Measurements from ENCODE around the gene KCNK7. TPM values are rescaled to one million over a fixed set of nuclear protein-coding genes. Genes with fewer than 3 reads are reported as not detected.
"Not testable (repeated sequence)": the region's sequence is repeated elsewhere in the genome, so short reads cannot be mapped to it uniquely, and the experiment has no call there.

KCNK7 gene, protein sequence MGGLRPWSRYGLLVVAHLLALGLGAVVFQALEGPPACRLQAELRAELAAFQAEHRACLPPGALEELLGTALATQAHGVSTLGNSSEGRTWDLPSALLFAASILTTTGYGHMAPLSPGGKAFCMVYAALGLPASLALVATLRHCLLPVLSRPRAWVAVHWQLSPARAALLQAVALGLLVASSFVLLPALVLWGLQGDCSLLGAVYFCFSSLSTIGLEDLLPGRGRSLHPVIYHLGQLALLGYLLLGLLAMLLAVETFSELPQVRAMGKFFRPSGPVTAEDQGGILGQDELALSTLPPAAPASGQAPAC
- under 1 TPM; 0.18 to 0.85 (median 0.55) TPM for polyA plus RNA-seq (ENCODE audit: insufficient read depth in 1 of 5, insufficient read length in 5 of 5, low replicate concordance in 1 of 5)
- long read RNA-seq, donor 1 = 0 reads
- long read RNA-seq, donor 2 = 0 reads
- long read RNA-seq, donor 3 = 0 reads
- long read RNA-seq, donor 4 = 0 reads
- long read RNA-seq, donor 5 = 0 reads
- long read RNA-seq, donor 6 = 0 reads
- long read RNA-seq, donor 7 = 0 reads
- long read RNA-seq, donor 8 = 0 reads

DNA sequence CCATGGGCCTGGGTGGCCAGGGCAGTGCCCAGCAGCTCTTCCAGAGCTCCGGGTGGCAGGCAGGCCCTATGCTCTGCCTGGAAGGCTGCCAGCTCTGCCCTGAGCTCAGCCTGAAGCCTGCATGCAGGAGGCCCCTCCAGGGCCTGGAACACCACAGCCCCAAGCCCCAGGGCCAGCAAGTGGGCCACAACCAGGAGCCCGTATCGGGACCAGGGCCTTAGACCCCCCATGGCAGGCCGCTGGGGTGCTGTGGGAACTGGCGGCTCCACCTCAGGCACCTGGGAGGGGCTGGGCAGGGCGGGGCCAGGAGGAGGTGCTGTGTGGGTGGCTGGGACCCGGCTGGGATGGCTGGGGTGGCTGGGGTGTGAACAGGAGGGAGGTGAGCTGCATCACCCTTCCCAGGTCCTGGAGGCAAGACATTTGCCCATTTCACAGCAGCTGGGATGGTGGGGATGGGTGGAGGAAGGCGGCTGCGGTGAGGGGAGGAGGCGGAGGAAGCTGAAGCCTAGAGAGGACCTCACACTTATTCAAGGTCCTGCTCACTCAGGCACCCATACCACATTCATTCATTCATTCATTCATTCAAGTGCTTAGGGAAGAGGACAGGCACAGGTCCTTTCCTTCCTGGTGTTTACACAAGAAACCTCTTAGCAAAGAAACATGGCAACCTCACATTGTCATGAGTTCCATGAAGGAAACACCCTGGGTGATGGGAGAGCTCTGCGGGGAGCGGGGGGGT is at the start of gene KCNK7:
Gene KCNK7 (minus strand): TSS at position 258 of the 739 bp plus-strand sequence. CDS start 28 bp downstream, at position 230.
- no peak for DNase-seq

DNA sequence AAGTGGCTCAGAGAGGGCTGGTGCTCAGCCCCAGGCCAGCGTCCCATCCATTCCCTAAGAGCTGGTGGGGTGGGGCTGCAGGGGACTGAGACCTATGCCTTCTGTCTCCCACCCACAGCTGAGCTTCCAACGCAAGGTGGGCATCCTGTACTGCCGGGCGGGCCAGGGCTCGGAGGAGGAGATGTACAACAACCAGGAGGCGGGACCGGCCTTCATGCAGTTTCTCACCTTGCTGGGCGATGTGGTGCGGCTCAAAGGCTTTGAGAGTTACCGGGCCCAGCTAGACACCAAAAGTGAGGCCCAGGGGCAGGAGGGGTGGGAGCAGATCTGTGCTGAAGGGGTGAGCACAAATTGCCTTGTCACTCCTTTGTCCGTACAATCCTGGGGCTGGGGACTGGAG is 49.2 kb upstream of the KCNK7 start:
- no peak for DNase-seq

DNA sequence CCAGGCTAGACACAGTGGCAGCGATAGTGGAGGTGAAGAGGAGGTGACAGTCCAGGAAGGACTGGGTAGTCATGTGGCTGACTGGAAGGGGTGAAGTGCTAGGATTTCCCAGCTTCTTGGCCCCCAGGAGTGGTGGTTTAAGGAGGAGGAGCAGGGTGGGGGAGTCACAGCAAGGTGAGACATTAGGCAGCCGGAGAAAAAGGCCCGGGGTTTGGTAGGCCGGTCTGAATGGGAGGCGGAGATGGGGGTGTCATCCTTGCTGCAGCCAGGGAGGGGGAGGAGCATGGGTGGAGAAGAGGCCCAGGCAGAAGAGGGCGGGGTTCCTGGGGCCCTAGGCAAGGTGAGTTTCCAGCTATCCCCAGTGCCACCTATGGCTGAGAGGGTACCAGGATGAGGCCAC is 48.4 kb upstream of the KCNK7 start:
- DNase-seq = no peak

DNA sequence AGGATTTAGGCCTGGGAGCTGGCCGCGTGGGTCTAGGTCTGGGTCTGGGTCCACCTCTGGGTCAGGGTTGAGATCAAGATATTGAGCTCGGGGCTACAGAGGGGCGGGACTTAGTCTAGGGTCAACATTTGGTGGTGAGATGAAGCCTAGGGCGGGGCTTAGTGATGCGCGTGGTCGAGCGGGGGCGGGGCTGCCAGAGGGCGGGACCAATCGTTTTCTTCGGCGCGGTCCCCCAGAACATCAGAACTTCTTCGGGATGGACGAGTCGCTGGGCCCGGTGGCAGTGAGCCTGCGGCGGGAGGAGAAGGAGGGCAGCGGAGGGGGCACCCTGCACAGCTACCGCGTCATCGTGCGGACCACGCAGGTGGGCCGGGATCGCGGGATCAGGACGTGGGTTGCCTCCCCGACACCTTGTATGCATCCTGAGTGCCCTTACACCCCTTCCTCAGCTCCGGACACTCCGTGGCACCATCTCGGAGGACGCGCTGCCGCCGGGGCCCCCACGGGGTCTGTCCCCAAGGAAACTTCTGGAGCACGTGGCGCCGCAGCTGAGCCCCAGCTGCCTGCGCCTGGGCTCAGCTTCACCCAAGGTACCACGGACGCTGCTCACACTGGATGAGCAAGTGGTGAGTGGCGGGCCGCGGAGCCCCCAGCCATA is 46.5 kb upstream of the KCNK7 start:
- DNase-seq = no peak

DNA sequence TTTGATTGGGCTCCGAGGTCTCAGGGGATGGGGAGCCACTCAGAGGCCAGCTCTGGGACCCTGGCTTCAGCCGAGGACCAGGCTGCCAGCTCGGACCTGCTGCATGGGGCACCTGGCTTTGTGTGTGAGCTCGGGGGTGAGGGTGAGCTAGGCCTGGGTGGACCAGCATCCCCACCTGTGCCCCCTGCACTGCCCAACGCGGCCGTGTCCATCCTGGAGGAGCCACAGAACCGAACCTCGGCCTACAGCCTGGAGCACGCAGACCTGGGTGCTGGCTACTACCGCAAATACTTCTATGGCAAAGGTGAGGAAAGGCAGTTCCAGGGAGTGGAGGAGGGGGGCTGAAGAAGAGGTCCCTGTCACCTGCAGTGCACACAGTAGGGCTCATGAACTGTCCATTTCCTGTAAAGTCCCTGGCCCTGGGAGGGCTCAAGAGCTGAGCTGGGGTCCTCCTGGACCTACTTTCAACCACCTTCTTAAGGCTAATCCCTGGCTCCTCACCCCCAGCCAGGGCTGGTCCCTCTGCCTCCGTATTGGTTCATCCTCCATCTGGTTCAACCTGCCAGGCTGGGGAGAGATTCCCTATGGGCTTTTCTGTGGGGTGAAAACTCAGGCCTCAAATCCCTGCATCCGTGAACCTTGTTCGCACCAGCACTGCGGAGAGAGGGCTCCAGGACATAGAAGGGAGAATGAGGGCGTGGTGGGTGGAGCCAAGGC is 45.9 kb upstream of the KCNK7 start:
- DNase-seq = no peak

DNA sequence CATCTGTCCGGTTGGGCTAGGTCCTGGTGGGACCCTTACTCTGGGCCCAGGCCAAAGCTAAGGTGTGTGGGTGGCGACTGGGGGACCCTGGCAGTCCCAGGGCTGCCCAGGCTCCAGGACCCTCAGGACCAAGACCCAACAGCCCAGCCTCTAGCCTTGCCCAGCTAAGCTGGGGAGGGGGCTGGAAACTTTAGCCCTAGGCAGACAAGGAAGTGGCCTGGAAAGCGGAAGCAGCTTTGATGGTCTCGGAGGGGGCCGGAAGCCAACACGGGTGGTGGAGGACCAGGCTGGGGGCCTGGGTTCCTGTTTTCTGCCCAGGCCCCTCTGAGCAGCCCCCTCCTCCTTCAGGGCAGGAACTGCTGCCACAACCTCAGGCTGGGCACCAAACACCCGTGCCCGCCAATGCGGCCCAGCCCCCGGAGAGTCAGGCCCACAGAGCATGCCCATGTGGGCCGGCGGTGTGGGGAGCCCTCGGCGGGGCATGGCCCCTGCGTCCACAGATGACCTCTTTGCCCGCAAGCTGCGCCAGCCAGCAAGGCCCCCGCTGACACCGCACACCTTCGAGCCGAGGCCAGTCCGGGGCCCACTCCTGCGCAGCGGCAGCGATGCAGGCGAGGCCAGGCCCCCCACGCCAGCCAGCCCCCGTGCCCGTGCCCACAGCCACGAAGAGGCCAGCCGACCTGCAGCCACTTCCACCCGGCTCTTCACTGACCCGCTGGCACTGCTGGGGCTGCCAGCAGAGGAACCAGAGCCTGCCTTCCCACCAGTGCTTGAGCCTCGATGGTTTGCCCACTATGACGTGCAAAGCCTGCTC is 45.1 kb upstream of the KCNK7 start:
- no peak for DNase-seq

DNA sequence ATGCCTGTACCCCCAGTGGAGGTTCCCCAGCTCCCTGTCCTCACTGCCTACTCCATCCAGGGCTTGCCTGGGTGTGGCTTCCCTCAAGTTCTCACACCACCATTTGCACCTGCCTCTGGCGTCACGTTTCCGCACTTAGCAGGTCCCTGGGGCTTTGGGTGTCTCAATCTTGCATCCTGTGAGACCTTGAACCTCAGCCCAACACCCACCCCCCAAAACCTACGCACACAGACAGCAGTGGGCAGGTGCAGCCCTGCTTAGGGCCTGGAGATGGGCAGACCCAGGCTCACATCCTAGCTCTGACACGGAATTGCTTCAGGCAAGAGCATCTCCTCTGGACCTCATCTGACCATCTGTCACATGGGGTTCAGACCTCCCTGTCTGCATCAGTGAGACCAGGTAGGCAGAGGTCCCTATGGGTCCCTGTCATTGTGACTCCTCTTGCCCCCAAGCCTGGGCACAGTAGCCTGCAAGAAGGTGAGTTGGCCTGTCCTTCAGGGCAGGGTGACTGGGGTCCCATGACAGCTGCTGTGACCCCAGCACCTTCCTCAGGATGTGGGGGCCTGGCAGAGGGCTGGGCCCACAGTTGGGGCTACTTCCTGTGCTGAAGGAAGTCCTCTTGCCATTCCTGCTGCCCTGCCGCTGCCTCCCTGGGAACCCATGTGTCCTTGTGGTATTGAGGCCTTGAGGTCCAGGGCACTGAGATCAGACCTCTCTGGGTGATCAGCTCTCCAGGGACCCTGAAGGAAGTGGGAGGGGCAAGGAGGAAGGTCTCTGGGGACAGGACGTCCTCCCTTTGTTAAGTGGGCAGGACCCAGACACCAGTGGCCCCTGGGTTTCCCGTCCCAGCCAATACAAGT is 44.3 kb upstream of the KCNK7 start:
- DNase-seq = no peak

DNA sequence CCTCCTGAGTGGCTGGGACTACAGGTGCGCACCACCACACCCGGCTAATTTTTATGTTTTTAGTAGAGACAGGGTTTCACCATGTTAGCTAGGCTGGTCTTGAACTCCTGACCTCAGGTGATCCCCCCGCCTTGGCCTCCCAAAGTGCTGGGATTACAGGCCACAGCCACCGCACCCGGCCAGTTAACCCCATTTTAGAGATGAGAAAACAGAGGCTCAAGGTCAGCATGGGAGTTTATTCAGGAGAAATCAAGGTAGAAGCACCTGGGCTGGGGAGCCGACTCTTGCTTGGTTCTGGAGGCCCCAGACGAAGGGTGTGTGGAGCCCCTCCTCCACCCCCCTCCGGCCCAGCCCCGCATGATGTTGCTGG is 43.6 kb upstream of the KCNK7 start:
- not testable (repeated sequence) for DNase-seq

DNA sequence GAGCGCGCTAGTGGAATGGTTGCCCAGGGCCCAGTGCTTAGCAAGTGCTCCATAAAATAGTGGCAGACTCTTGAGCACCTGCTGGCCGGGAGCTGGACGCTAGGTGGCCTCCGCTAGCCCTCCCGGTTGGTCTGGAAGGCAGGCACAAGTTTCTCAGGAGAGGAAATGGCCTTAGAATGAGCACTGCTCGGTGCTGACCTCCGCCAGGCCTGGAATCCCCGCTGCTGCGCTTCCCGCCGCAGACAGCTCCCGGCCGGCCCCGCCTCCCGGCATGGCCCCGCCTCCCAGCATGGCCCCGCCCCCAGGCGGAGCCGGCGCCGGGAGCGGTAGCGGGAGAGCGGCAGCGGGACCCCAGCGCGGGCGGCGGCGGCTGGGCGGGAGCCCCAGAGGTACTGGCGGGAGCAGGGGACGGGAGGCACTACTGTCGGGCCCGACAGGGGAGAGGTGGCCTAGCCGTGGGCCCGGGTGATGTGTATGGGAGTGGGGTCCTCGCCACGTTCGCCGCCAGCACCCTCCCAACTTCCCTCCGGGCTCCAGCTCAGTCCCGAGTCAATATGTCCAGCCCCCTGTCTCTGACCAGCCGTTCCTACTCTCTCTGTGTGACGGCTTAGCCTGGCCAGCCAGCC is 42.3 kb upstream of the KCNK7 start, which contains the start of gene SIPA1:
Gene SIPA1 (plus strand): TSS at position 308 of the 626 bp plus-strand sequence. CDS start 2,821 bp downstream, outside the sequence.
- DNase-seq = peak; percentile 69 to 73

DNA sequence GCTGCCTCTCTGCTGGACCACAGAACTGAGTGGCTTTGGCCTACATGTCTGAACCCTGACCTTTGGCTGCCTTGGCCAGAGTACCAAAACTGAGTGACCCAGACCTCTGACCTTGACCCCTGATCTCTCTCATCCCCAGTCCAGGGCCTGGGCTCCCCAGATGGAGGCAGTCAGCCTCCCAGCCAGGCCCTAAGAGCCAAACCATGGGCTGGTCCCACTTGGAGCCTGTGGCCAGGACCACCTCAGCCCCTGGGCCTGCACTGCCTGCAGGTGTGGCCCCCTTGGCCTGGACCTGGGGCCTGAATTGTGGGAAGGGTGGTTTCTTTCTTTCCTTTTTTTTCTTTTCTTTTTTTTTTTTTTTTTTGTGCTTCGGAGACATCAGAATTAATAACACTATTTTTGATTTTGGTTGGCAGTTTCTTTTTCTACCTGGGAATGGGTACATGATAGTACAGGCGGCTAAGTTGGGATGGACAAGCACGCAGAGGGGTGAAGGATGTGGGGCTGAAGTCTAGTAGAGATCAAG is 41.5 kb upstream of the KCNK7 start:
- DNase-seq = no peak

DNA sequence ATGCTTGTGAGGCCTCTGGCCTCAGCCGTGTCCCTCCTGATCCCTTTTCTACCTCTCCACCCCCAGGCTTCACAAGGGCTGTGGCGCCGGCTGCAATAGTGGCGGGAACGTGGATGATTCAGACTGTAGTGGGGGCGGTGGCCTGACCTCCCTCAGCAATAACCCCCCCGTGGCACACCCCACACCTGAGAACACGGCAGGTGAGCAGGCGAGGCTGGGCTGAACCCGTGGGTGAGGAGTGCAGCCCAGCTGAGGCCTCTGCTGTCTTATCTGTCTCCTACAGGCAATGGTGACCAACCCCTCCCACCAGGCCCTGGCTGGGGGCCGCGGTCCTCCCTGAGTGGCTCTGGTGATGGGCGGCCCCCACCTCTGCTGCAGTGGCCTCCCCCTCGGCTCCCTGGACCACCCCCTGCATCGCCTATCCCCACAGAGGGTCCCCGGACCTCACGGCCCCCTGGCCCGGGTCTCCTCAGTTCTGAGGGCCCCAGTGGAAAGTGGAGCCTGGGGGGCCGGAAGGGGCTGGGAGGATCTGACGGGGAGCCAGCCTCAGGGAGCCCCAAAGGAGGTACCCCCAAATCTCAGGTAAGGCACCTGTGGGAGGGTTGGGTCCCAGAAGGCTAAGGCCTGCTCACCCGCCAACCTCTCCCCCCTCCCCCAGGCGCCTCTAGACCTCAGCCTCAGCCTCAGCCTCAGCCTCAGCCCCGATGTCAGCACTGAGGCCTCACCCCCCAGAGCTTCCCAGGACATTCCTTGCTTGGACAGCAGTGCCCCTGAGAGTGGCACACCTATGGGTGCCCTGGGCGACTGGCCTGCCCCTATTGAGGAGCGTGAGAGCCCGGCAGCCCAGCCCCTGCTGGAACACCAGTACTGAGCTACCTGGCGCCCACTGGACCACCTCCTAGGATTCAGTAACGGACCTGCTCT is 40.8 kb upstream of the KCNK7 start:
- no peak for DNase-seq

DNA sequence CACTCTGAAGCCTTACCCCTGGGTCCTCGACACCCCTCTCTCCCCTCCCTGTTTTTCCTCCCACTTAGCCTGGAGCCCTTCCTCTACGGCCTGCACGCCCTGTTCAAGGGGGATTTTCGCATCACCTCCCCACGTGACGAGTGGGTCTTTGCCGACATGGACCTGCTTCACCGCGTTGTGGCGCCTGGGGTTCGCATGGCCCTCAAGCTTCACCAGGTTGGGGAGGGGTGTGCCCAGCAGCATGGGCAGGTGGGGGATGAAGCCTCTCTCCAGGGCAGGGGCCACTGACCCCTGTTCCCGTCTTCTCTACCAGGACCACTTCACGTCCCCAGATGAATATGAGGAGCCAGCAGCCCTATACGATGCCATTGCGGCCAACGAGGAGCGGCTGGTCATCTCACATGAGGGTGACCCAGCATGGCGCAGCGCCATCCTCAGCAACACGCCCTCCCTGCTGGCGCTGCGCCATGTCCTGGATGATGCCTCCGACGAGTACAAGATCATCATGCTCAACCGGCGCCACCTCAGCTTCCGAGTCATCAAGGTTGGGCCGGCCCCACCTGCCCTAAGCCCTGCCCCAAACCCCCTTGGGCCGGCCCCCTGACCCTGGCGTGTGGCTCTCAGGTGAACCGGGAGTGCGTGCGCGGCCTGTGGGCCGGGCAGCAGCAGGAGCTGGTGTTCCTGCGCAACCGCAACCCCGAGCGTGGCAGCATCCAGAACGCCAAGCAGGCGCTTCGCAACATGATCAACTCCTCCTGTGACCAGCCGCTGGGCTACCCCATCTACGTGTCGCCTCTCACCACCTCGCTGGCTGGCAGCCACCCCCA is 39.5 kb upstream of the KCNK7 start:
- DNase-seq = no peak

DNA sequence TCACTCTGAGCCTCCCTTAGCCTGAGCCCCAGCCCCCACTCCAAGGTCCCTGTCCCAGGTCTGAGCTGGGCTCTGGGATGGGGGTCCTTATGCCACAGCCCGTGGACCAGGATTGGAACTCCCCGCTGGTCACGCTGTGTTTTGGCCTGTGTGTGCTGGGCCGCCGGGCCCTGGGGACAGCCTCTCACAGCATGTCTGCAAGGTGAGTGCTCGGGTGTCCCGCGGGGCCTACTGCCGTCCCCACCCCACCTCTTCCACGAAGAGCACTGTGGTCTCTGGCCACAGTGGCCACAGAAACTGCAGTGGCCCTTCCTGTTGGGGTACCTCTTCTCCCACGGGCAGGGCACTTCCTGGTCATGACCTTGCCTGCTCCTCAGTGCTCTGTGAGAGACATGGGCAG is 38.8 kb upstream of the KCNK7 start:
- DNase-seq = no peak

DNA sequence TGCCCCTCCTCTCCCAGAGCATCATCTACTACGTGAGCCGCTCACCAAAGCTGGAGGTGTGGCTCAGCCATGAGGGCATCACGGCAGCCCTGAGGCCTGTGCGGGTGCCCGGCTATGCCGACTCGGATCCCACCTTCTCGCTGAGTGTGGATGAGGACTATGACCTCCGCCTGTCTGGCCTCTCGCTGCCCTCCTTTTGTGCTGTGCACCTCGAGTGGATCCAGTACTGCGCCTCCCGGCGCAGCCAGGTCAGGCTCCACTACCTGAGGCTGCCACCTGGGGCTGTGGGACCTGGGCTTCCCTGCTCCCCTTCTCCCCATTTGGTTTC is 38.5 kb upstream of the KCNK7 start:
- DNase-seq = no peak

DNA sequence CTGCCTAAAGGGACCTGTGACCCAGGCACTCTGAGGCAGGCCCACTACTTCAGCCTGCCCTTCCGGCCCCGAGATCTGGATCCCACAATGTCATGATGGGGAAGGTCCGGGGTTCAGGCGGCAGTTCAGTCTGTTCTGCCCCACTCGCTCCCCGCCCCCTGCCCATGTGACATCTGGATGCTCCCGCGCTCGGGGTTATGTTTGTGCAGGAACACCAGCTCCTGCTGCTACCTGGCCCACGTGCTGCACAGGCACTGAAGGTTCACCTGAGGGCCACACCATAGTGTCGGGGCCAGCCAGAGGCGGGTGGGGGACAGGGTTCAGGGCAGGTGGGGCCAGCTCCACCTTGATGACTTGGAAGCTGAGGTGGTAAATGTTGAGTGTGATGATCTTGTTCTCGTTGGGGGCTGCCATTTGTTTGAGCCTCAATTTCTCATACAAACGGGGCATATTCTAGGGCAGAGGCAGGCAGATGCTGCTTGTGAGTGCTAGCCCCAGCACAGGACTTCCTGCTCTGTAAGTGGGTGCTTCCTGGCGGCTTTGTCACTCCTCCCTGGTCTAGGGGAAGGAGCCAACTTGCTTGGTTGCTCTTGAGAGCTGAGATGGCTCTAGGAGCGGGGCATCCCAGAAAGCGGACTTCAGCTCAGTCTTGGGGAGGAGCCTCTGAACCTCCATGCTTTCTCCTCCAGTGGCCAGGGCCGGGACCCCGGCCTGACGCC is 37.9 kb upstream of the KCNK7 start:
- DNase-seq = no peak

DNA sequence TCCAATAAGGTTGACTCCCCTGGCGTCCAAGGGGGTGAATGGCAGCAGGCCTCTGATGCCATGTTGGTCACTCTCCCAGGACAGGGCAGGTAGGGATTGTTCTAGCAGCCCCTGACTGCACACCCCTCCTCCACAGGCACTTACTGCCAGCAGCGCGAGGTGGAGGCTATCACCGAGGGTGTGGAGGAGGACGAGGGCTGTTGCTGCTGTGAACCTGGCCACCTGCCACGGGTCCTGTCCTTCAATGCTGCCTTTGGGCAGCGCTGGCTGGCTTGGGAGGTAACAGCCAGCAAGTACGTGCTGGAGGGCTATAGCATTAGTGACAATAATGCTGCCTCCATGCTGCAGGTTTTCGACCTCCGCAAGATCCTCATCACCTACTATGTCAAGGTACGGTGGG is 34.6 kb upstream of the KCNK7 start:
- no peak for DNase-seq

Data from right lung (tissue), 10 donors.